Measurements from ENCODE around the gene HIBADH. TPM values are rescaled to one million over a fixed set of nuclear protein-coding genes. Genes with fewer than 3 reads are reported as not detected.

Gene HIBADH
- total RNA-seq, 2 experiments from 2014 or later: 19.2 to 24.0 TPM

GRCh38 chr7:27478084-27478483, 184.6 kb downstream of the HIBADH start:
- Histone ChIP-seq H3K27ac (ENCODE audit: low read depth, low read length, poor library complexity, severe bottlenecking) (no peak overlapping the region), H3K4me2 (ENCODE audit: low read length) (no peak overlapping the region), H3K4me3 (ENCODE audit: low read depth, low read length, poor library complexity, severe bottlenecking) (no peak overlapping the region), H3K9me2 (ENCODE audit: insufficient read depth, low read length) (no peaks in the 10 kb centered on the region), H2AFZ (ENCODE audit: low read length) (no peak overlapping the region), H4K20me1 (ENCODE audit: insufficient read depth, low read length) (no peaks in the 10 kb centered on the region), H3K4me1 (ENCODE audit: insufficient read depth, low read length, poor library complexity, severe bottlenecking) (no peaks in the 10 kb centered on the region), H3K79me2 (ENCODE audit: insufficient read depth, low read depth, low read length) (no peaks in the 10 kb centered on the region), H3K36me3 (ENCODE audit: insufficient read depth, low read length) (no peaks in the 10 kb centered on the region), H3K9me3 (ENCODE audit: low read length) (no peaks in the 10 kb centered on the region)
- ChIA-PET POLR2A (no interaction called here), CTCF (ENCODE audit: unreplicated experiment) (no interaction called here)
- TF ChIP-seq CTCF (conservative IDR thresholded peaks at IDR 0.05; ENCODE audit: low read length): no peak
- TF ChIP-seq EZH2phosphoT487 (IDR thresholded peaks at IDR 0.05; ENCODE audit: borderline replicate concordance, low read depth, low read length): no peak
- no peak for DNase-seq (ENCODE audit: low spot score)
- intact Hi-C loops (cut with micrococcal nuclease; ENCODE audit: unreplicated experiment): no loop called here
- no TSS peak for BruUV-seq (replicated peaks)

- H4K20me1 ChIP-seq (ENCODE audit: insufficient read depth, low read length): no peaks in the 10 kb centered on the region
- H3K79me2 ChIP-seq (ENCODE audit: insufficient read depth, low read depth, low read length): no peaks in the 10 kb centered on the region
- H3K36me3 ChIP-seq (ENCODE audit: insufficient read depth, low read length): no peaks in the 10 kb centered on the region
- no TSS peak for BruUV-seq (replicated peaks)
- intact Hi-C loops (cut with micrococcal nuclease; ENCODE audit: unreplicated experiment): no loop called here
- TF ChIP-seq EZH2phosphoT487 (IDR thresholded peaks at IDR 0.05; ENCODE audit: borderline replicate concordance, low read depth, low read length): no peak
- TF ChIP-seq CTCF (conservative IDR thresholded peaks at IDR 0.05; ENCODE audit: low read length): no peak
- ChIA-PET CTCF (ENCODE audit: unreplicated experiment) (no interaction called here), POLR2A (interaction anchor here (0.5 kb wide), 1 partner anchor 18 kb away, joined by 3 read pairs; no protein-coding TSS in a partner anchor)
- H3K27ac ChIP-seq (ENCODE audit: low read depth, low read length, poor library complexity, severe bottlenecking): no peak overlapping the region
- DNase-seq (ENCODE audit: low spot score): no peak
- H3K4me3 ChIP-seq (ENCODE audit: low read depth, low read length, poor library complexity, severe bottlenecking): no peak overlapping the region
- H3K4me2 ChIP-seq (ENCODE audit: low read length): no peak overlapping the region
- no peaks in the 10 kb centered on the region for H3K9me2 ChIP-seq (ENCODE audit: insufficient read depth, low read length)
- no peak overlapping the region for H2AFZ ChIP-seq (ENCODE audit: low read length)
- H3K4me1 ChIP-seq (ENCODE audit: insufficient read depth, low read length, poor library complexity, severe bottlenecking): no peaks in the 10 kb centered on the region
- H3K9me3 ChIP-seq (ENCODE audit: low read length): no peaks in the 10 kb centered on the region
Measured at GRCh38 chr7:27476493-27476892, 186.2 kb downstream of the HIBADH start.

Other genes with a start within 250 kb of the HIBADH start
- gene TAX1BP1, start 77.3 kb upstream of the HIBADH start, total RNA-seq (2014; rRNA removed; shearing (Covaris generic)): 24.2 and 27.9 TPM in 2 replicates
- gene TAX1BP1, start 77.3 kb upstream of the HIBADH start, total RNA-seq (2022): 49.7 and 54.3 TPM in 2 replicates